H1 (cell line): ENCODE measurements around the gene RPTOR. TPM values are rescaled to one million over a fixed set of nuclear protein-coding genes. Genes with fewer than 3 reads are reported as not detected.

Experiments
- CHD7 ChIP-seq: fragments of 300-600 bp; sonication (generic); IDR thresholded peaks from 2 replicates; pipeline ENCODE4 v1.7.1; 2012; ENCODE audit warnings: low read length, moderate library complexity, mild to moderate bottlenecking, inconsistent platforms; ENCODE audit not compliant: insufficient replicate concordance
- CREB1 ChIP-seq: IDR thresholded peaks from 2 replicates; pipeline ENCODE4 v1.6.1; 2012; ENCODE audit warnings: inconsistent platforms
- SP2 ChIP-seq: IDR thresholded peaks from 2 replicates; pipeline ENCODE4 v1.6.1; 2012; ENCODE audit warnings: mild to moderate bottlenecking, low read length, inconsistent platforms
- TEAD4 ChIP-seq: IDR thresholded peaks from 2 replicates; pipeline ENCODE4 v1.6.1; 2012; ENCODE audit warnings: low read depth, low read length, inconsistent platforms, mixed read lengths
- USF2 ChIP-seq: IDR thresholded peaks from 2 replicates; pipeline ENCODE4 v1.6.1; 2011; ENCODE audit warnings: low read length, improper control_type of control experiment
- polyA plus RNA-seq, 7 experiments: library from polyadenylated mRNA; depleted of rRNA in 3 of 7; stranded (reverse) in 5 of 7; unstranded in 2 of 7; fragments of >200 nt in 5 of 7; fragments of 200-250 nt in 2 of 7; gene quantifications; 1 replicate in 5 of 7; 2 replicates in 1 of 7; 4 replicates in 1 of 7; pipeline versions ENCODE4 v1.2.1 to v1.2.3, GENCODE V29; 2011 to 2013; ENCODE audit warnings: missing spikeins in 2 of 7, mixed read lengths in 2 of 7
- total RNA-seq: library from RNA; stranded (reverse); fragmentation: NEBNext Ultra II Directional; extraction: Animal tissue kit (Norgen Biotek cat#: 25700); gene quantifications from 2 replicates; pipeline ENCODE4 v1.2.1, GENCODE V29; 2021

The RPTOR gene
- total and polyA plus RNA-seq, 2 of the 8 experiments (the other 6 are each of a cell fraction or from before 2014, with no cell fraction given): 6.9 to 28.7 TPM

GRCh38 chr17:80712606-80713005, 168.0 kb downstream of the RPTOR start (continued):
- TF ChIP-seq CHD7 (no peak), SP2 (no peak), TEAD4 (no peak), CREB1 (no peak), USF2 (no peak)
